Measurements from ENCODE around the gene SYT13.

The SYT13 gene

GRCh38 chr11:45245218-45246045 is 40.7 kb downstream of the SYT13 start:
- DNase-seq, result no peak

GRCh38 chr11:45243967-45244366 is 42.2 kb downstream of the SYT13 start:
- no peak for DNase-seq

- DNase-seq, result no peak
Observed at GRCh38 chr11:45239733-45240132, 46.4 kb downstream of the SYT13 start.

GRCh38 chr11:45238724-45239123 is 47.4 kb downstream of the SYT13 start:
- no peak for DNase-seq

GRCh38 chr11:45237711-45238315 is 48.3 kb downstream of the SYT13 start:
- no peak for DNase-seq

- DNase-seq, result no peak
Observed at GRCh38 chr11:45234306-45235006, 51.7 kb downstream of the SYT13 start.

GRCh38 chr11:45233804-45234170 is 52.4 kb downstream of the SYT13 start:
- no peak for DNase-seq

- DNase-seq, result peak; percentile 59
Observed at GRCh38 chr11:45233121-45233803, 52.9 kb downstream of the SYT13 start.

GRCh38 chr11:45232341-45233080 is 53.6 kb downstream of the SYT13 start:
- DNase-seq, result no peak

GRCh38 chr11:45229401-45230020 is 56.6 kb downstream of the SYT13 start:
- DNase-seq, result no peak

- no peak for DNase-seq
Observed at GRCh38 chr11:45227836-45228235, 58.3 kb downstream of the SYT13 start.

- DNase-seq, result no peak
Observed at GRCh38 chr11:45226901-45227300, 59.2 kb downstream of the SYT13 start.

- DNase-seq, result no peak
Observed at GRCh38 chr11:45225961-45226871, 59.9 kb downstream of the SYT13 start.

GRCh38 chr11:45225277-45225676 is 60.9 kb downstream of the SYT13 start:
- no peak for DNase-seq

GRCh38 chr11:45224766-45225165 is 61.4 kb downstream of the SYT13 start:
- no peak for DNase-seq

GRCh38 chr11:45223496-45223895 is 62.6 kb downstream of the SYT13 start:
- no peak for DNase-seq

GRCh38 chr11:45219411-45219810 is 66.7 kb downstream of the SYT13 start:
- DNase-seq, result no peak

- DNase-seq, result no peak
Observed at GRCh38 chr11:45218705-45219104, 67.4 kb downstream of the SYT13 start.

GRCh38 chr11:45217991-45218390 is 68.2 kb downstream of the SYT13 start:
- no peak for DNase-seq

GRCh38 chr11:45216901-45217300 is 69.2 kb downstream of the SYT13 start:
- no peak for DNase-seq

- DNase-seq, result no peak
Observed at GRCh38 chr11:45216031-45216430, 70.1 kb downstream of the SYT13 start.
